HCT116 (cell line): Measurements from ENCODE around the gene OR10A2. TPM values are rescaled to one million over a fixed set of nuclear protein-coding genes. Genes with fewer than 3 reads are reported as not detected.

Experiments
- ATAC-seq: fragments of 200-7000 bp; cut with Tn5 transposase; 2 replicates; pipeline ENCODE4 v1.9.1; 2020; ENCODE audit warnings: mild to moderate bottlenecking, moderate library complexity
- BruUV-seq: library from RNA; stranded (reverse); fragments of 400-500 nt; replicated peaks from 2 replicates; lab custom pipeline; 2021; lab: Mats Ljungman, UMichigan
- CTCF ChIA-PET: fragments of 300-600 bp; sonication (Branson Sonifier 250); formaldehyde crosslinking; loops from one replicate; lab custom pipeline; 2021; ENCODE audit warnings: antibody characterized with exemption; lab: Charles Lee
- POLR2A ChIA-PET: fragments of 300-600, 350-600 bp; sonication (Branson Sonifier 250); formaldehyde crosslinking; loops from one replicate; lab custom pipeline; 2021; ENCODE audit warnings: antibody characterized with exemption; lab: Charles Lee
- RAD21 ChIA-PET, 2 experiments: fragments of 300-600 bp; sonication (Branson Sonifier 250); formaldehyde crosslinking; loops; one replicate each; lab custom pipeline; 2023; ENCODE audit warnings: low total read pairs in 2 of 2; ENCODE audit not compliant: uncharacterized antibody in 2 of 2, unreplicated experiment in 2 of 2, low non-redundant PET in 1 of 2; lab: Charles Lee
- DNase-seq: peaks from one replicate; pipeline ENCODE4 v3.0.0-alpha.2; 2010; ENCODE audit warnings: low read depth, low spot score
- H2AFZ ChIP-seq: fragments of 200-600 bp; shearing (Covaris generic), sonication (generic); 2 replicates; pipeline ENCODE4 v1.6.1; 2017; ENCODE audit warnings: low read depth, mixed run types, mixed read lengths, antibody characterized with exemption, low read length; ENCODE audit not compliant: poor library complexity, severe bottlenecking
- H3K27ac ChIP-seq: 2 replicates; pipeline ENCODE4 v1.5.1; 2012; ENCODE audit warnings: low read depth, low read length
- H3K27me3 ChIP-seq: fragments of 200-600 bp; sonication (generic); 2 replicates; pipeline ENCODE4 v1.6.1; 2016; ENCODE audit warnings: mixed run types, low read length, mixed read lengths; ENCODE audit not compliant: insufficient read depth
- H3K36me3 ChIP-seq, 2 experiments: fragments of 200-500 bp in 1 of 2; fragments of 200-600 bp in 1 of 2; sonication (Bioruptor generic) in 1 of 2; sonication (generic) in 1 of 2; 2 replicates each; pipeline versions ENCODE4 v1.5.1 to v1.6.1; 2014 to 2016; ENCODE audit warnings: low read length in 2 of 2, inconsistent platforms in 1 of 2, mixed read lengths in 1 of 2, mixed run types in 1 of 2; ENCODE audit not compliant: insufficient read depth in 2 of 2, control insufficient read depth in 1 of 2
- H3K4me1 ChIP-seq, 2 experiments: fragments of 200-600 bp in 1 of 2; sonication (generic) in 1 of 2; 2 replicates each; pipeline versions ENCODE4 v1.5.1 to v1.6.1; 2012 to 2017; ENCODE audit warnings: low read length in 2 of 2, inconsistent platforms in 1 of 2, mild to moderate bottlenecking in 1 of 2, mixed read lengths in 1 of 2, mixed run types in 1 of 2, moderate library complexity in 1 of 2; ENCODE audit not compliant: insufficient read depth in 2 of 2, control insufficient read depth in 1 of 2
- H3K4me2 ChIP-seq: fragments of 200-600 bp; sonication (generic); 2 replicates; pipeline ENCODE4 v1.6.1; 2017; ENCODE audit warnings: mixed run types, low read length, mixed read lengths
- H3K4me3 ChIP-seq, 2 experiments: fragments of 200-600 bp in 1 of 2; sonication (generic) in 1 of 2; replicated peaks in 1 of 2; 2 replicates each; pipeline ENCODE4 v1.5.1; 2011 to 2016; ENCODE audit warnings: low read length in 2 of 2, control low read depth in 1 of 2, low read depth in 1 of 2, mild to moderate bottlenecking in 1 of 2, mixed read lengths in 1 of 2, mixed run types in 1 of 2
- H3K79me2 ChIP-seq: fragments of 200-600 bp; sonication (generic); 2 replicates; pipeline ENCODE4 v1.6.1; 2017; ENCODE audit warnings: mild to moderate bottlenecking, mixed run types, low read length, moderate library complexity, mixed read lengths; ENCODE audit not compliant: insufficient read depth
- H3K9ac ChIP-seq: fragments of 200-600 bp; sonication (generic); 2 replicates; pipeline ENCODE4 v1.6.1; 2016; ENCODE audit warnings: low read length, mixed read lengths
- H3K9me2 ChIP-seq: fragments of 200-600 bp; sonication (generic), shearing (Covaris generic); 2 replicates; pipeline ENCODE4 v1.6.1; 2017; ENCODE audit warnings: mixed run types, mild to moderate bottlenecking, moderate library complexity; ENCODE audit not compliant: insufficient read depth
- H3K9me3 ChIP-seq, 2 experiments: fragments of 200-500 bp in 1 of 2; fragments of 200-600 bp in 1 of 2; sonication (Bioruptor generic) in 1 of 2; sonication (generic) in 1 of 2; 2 replicates each; pipeline ENCODE4 v1.6.1; 2014 to 2017; ENCODE audit warnings: low read length in 2 of 2, mixed read lengths in 2 of 2, inconsistent platforms in 1 of 2, low read depth in 1 of 2, mild to moderate bottlenecking in 1 of 2, mixed run types in 1 of 2, moderate library complexity in 1 of 2; ENCODE audit not compliant: control insufficient read depth in 1 of 2, insufficient read depth in 1 of 2
- H4K20me1 ChIP-seq: fragments of 200-600 bp; sonication (generic), shearing (Covaris generic); 2 replicates; pipeline ENCODE4 v1.6.1; 2017; ENCODE audit warnings: mixed run types, mild to moderate bottlenecking, moderate library complexity; ENCODE audit not compliant: insufficient read depth
- CEBPB ChIP-seq: IDR thresholded peaks from 2 replicates; pipeline ENCODE4 v1.6.1; 2012; ENCODE audit warnings: low read depth
- EGR1 ChIP-seq: IDR thresholded peaks from 2 replicates; pipeline ENCODE4 v1.6.1; 2012; ENCODE audit warnings: low read depth
- POLR2A ChIP-seq: IDR thresholded peaks from 2 replicates; pipeline ENCODE4 v1.7.0; 2011; ENCODE audit warnings: borderline replicate concordance; ENCODE audit not compliant: insufficient read depth, insufficient read length; ENCODE audit errors: extremely low read depth
- TCF7L2 ChIP-seq: IDR thresholded peaks from 2 replicates; pipeline ENCODE4 v1.7.0; 2011; ENCODE audit warnings: borderline replicate concordance, inconsistent platforms; ENCODE audit not compliant: insufficient read depth, insufficient read length; ENCODE audit errors: extremely low read depth
- YY1 ChIP-seq: IDR thresholded peaks from 2 replicates; pipeline ENCODE4 v1.6.1; 2011; ENCODE audit warnings: low read length, low read depth, moderate library complexity, mild to moderate bottlenecking; ENCODE audit not compliant: insufficient replicate concordance; ENCODE audit errors: extremely low read depth
- ZFX ChIP-seq: fragments of 450-650 bp; IDR thresholded peaks from 2 replicates; pipeline ENCODE4 v1.6.1; 2017
- ZNF274 ChIP-seq: fragments of 200-500 bp; sonication (Bioruptor generic); IDR thresholded peaks from 2 replicates; pipeline ENCODE4 v1.6.1; 2014; ENCODE audit warnings: mild to moderate bottlenecking, low read depth, low read length, inconsistent platforms
- intact Hi-C: fragments of 100-400 bp; cut with micrococcal nuclease; formaldehyde crosslinking; loops from 2 replicates; pipeline ENCODE4 v1.10.0; 2022
- total RNA-seq: library from RNA; stranded (reverse); gene quantifications from one replicate; pipeline ENCODE4 v1.2.1, GENCODE V29; 2021; ENCODE audit not compliant: unreplicated experiment

Gene OR10A2
- total RNA-seq, 1 experiment from 2014 or later, result not detected

GRCh38 chr11:6919698-6920097, 56.8 kb downstream of the OR10A2 start:
- intact Hi-C loops, result no loop called here
- no peaks in the 10 kb centered on the region for H4K20me1 ChIP-seq
- POLR2A ChIA-PET, result no interaction called here
- no peaks in the 10 kb centered on the region for H3K79me2 ChIP-seq
- H2AFZ ChIP-seq, result no peak overlapping the region
- no peak overlapping the region for H3K27ac ChIP-seq
- no peak for ATAC-seq
- H3K4me1 ChIP-seq, result no peaks in the 10 kb centered on the region
- no peak overlapping the region for H3K4me2 ChIP-seq
- CTCF ChIA-PET, result interaction anchor here (0.7 kb wide), 1 partner anchor 10 kb away, joined by 3 read pairs; no protein-coding TSS in a partner anchor
- no peak overlapping the region for H3K4me3 ChIP-seq
- RAD21 ChIA-PET, result no interaction called here
- no peaks in the 10 kb centered on the region for H3K36me3 ChIP-seq
- no peaks in the 10 kb centered on the region; the same call in 1 of the 2 replicates for H3K27me3 ChIP-seq
- TF ChIP-seq YY1 (no peak), TCF7L2 (no peak), EGR1 (no peak), ZFX (no peak), ZNF274 (no peak), CEBPB (no peak)
- no peak for DNase-seq
- no peak overlapping the region for H3K9ac ChIP-seq
- BruUV-seq, result no TSS peak
- no peaks in the 10 kb centered on the region for H3K9me2 ChIP-seq
- H3K9me3 ChIP-seq, result no peaks in the 10 kb centered on the region

GRCh38 chr11:6920702-6921101, 57.8 kb downstream of the OR10A2 start, which contains the start of gene OR2D3:
Gene OR2D3 (plus strand): TSS chr11:6921002. CDS start chr11:6921002, 0 bp downstream.
- no peak for DNase-seq
- RAD21 ChIA-PET, result no interaction called here
- POLR2A ChIA-PET, result no interaction called here

More at GRCh38 chr11:6920702-6921101, 57.8 kb downstream of the OR10A2 start, which contains the start of gene OR2D3:
- Histone ChIP-seq H4K20me1 (no peaks in the 10 kb centered on the region), H3K27ac (no peak within 1 kb of the TSS), H3K79me2 (no peaks in the 10 kb centered on the region), H3K4me2 (no peak within 1 kb of the TSS), H2AFZ (no peak within 1 kb of the TSS), H3K9me3 (no peaks in the 10 kb centered on the region), H3K27me3 (no peaks in the 10 kb centered on the region), H3K4me1 (peaks cover 4% of the 10 kb centered on the region in 2 experiments; a peak in 2 of 4 replicates), H3K9ac (no peak within 1 kb of the TSS), H3K36me3 (no peaks in the 10 kb centered on the region), H3K4me3 (no peak within 1 kb of the TSS), H3K9me2 (no peaks in the 10 kb centered on the region)
- no TSS peak for BruUV-seq
- no peak for ATAC-seq
- TF ChIP-seq POLR2A, result no peak
- intact Hi-C loops, result no loop called here
- CTCF ChIA-PET, result no interaction called here

Other genes with a start within 250 kb of the OR10A2 start
- gene TPP1, start 243.6 kb upstream of the OR10A2 start, total RNA-seq, result 44.7 TPM
- gene DCHS1, start 207.2 kb upstream of the OR10A2 start, total RNA-seq, result 0.30 TPM
- 75.0 TPM for gene MRPL17, start 179.7 kb upstream of the OR10A2 start, total RNA-seq
- 0.07 TPM for gene OR2AG2, start 91.1 kb upstream of the OR10A2 start, total RNA-seq
- gene OR2AG1, start 80.0 kb upstream of the OR10A2 start, total RNA-seq, result not detected
- gene OR6A2, start 63.4 kb upstream of the OR10A2 start, total RNA-seq, result 0.22 TPM
- not detected for gene OR10A5, start 17.4 kb upstream of the OR10A2 start, total RNA-seq
- not detected for gene OR10A4, start 13.6 kb downstream of the OR10A2 start, total RNA-seq
- 0.20 TPM for gene OR2D2, start 29.4 kb downstream of the OR10A2 start, total RNA-seq
- gene OR2D3, start 57.9 kb downstream of the OR10A2 start, total RNA-seq, result not detected
- gene ZNF215, start 63.4 kb downstream of the OR10A2 start, total RNA-seq, result 9.9 TPM
- gene ZNF214, start 157.3 kb downstream of the OR10A2 start, total RNA-seq, result 2.1 TPM
- gene NLRP14, start 157.4 kb downstream of the OR10A2 start, total RNA-seq, result 0.49 TPM
- gene RBMXL2, start 225.9 kb downstream of the OR10A2 start, total RNA-seq, result 0.12 TPM